Gastrocnemius medialis (tissue), 4 donors: ENCODE data around the gene SHB.

Experiments
- POLR2A ChIP-seq, 2 donors: fragments of 450-650 bp; IDR thresholded peaks; one replicate each; pipeline ENCODE4 v1.6.1; 2017; ENCODE audit warnings: antibody characterized with exemption in 2 of 2, mild to moderate bottlenecking in 2 of 2, moderate library complexity in 2 of 2
- TF ChIP-seq, protein P1 (sequence below), 5 experiments: fragments of 450-650 bp in 3 of 5; fragments of 200-600 bp in 2 of 5; sonication (generic) in 2 of 5; IDR thresholded peaks in 4 of 5; conservative IDR thresholded peaks in 1 of 5; 1 replicate in 4 of 5; 2 replicates in 1 of 5; pipeline ENCODE4 v1.5.1; 2016 to 2019; ENCODE audit warnings: antibody characterized with exemption in 5 of 5, mild to moderate bottlenecking in 3 of 5, moderate library complexity in 3 of 5

DNA sequence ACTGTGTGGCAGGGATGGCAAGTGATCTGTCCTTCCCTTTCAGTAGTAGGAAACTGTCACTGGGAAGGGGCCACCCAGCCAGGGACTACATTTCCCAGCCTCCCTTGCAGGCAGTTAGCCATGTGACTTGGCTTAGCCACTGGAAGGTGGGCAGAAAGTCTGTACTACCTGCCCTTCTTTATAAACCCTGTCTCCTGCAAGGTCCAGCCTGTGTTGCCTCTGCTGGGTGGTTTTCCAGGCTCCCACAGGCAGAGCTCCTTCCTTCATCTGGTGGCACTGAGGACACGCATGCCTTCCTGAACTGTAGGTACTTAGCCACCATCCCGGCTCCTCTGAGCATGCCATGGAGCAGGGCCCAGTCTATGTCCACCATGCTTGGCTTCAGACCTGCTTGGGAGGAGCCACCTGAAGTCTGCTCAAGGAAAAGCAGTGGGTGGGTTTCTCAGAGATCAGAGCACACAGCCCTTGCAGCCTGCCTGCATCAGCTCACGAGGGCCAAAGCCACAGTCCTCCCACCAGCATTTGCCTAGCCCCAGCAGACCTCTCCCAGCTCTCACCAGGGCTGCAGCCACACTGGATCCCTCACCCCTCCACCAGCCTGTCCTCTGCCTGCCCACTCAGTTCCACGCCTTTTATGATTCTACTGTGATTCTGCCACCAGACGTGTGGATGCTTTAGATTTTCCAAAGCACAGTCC lies 148.4 kb downstream of the SHB start:
- TF ChIP-seq, protein P1, sequence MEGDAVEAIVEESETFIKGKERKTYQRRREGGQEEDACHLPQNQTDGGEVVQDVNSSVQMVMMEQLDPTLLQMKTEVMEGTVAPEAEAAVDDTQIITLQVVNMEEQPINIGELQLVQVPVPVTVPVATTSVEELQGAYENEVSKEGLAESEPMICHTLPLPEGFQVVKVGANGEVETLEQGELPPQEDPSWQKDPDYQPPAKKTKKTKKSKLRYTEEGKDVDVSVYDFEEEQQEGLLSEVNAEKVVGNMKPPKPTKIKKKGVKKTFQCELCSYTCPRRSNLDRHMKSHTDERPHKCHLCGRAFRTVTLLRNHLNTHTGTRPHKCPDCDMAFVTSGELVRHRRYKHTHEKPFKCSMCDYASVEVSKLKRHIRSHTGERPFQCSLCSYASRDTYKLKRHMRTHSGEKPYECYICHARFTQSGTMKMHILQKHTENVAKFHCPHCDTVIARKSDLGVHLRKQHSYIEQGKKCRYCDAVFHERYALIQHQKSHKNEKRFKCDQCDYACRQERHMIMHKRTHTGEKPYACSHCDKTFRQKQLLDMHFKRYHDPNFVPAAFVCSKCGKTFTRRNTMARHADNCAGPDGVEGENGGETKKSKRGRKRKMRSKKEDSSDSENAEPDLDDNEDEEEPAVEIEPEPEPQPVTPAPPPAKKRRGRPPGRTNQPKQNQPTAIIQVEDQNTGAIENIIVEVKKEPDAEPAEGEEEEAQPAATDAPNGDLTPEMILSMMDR (IDR thresholded peaks at IDR 0.05 in 4 of 5, conservative IDR thresholded peaks at IDR 0.05 in 1 of 5): no peak
- TF ChIP-seq POLR2A (IDR thresholded peaks at IDR 0.05): no peak
